Ishikawa (cell line): Measurements from ENCODE around the gene NCKAP1.

Experiments used
- CEBPB ChIP-seq: IDR thresholded peaks from 2 replicates; pipeline ENCODE4 v1.6.1; 2012
- CREB1 ChIP-seq: IDR thresholded peaks from 2 replicates; pipeline ENCODE4 v1.6.1; 2012; ENCODE audit warnings: low read depth
- EGR1 ChIP-seq: IDR thresholded peaks from 2 replicates; pipeline ENCODE4 v1.6.1; 2012
- EP300 ChIP-seq: IDR thresholded peaks from 2 replicates; pipeline ENCODE4 v1.6.1; 2012; ENCODE audit warnings: borderline replicate concordance
- FOXM1 ChIP-seq: IDR thresholded peaks from 2 replicates; pipeline ENCODE4 v1.6.1; 2012; ENCODE audit warnings: low read depth, borderline replicate concordance
- NFIC ChIP-seq: IDR thresholded peaks from 2 replicates; pipeline ENCODE4 v1.6.1; 2012
- RAD21 ChIP-seq: IDR thresholded peaks from 2 replicates; pipeline ENCODE4 v1.6.1; 2012; ENCODE audit warnings: low read depth
- TAF1 ChIP-seq: IDR thresholded peaks from 2 replicates; pipeline ENCODE4 v1.6.1; 2012; ENCODE audit warnings: low read depth, mild to moderate bottlenecking
- TCF12 ChIP-seq: IDR thresholded peaks from 2 replicates; pipeline ENCODE4 v1.6.1; 2012; ENCODE audit warnings: low read depth
- TEAD4 ChIP-seq: IDR thresholded peaks from 2 replicates; pipeline ENCODE4 v1.6.1; 2012
- YY1 ChIP-seq: IDR thresholded peaks from 2 replicates; pipeline ENCODE4 v1.6.1; 2012; ENCODE audit warnings: low read depth
- ZBTB7A ChIP-seq: IDR thresholded peaks from 2 replicates; pipeline ENCODE4 v1.6.1; 2012; ENCODE audit warnings: low read depth
- TF ChIP-seq, protein P1 (sequence below): IDR thresholded peaks from 2 replicates; pipeline ENCODE4 v1.6.1; 2012
- TF ChIP-seq, protein P2 (sequence below): IDR thresholded peaks from 2 replicates; pipeline ENCODE4 v1.6.1; 2012; ENCODE audit warnings: low read depth, mild to moderate bottlenecking
- TF ChIP-seq, protein P3 (sequence below): IDR thresholded peaks from 2 replicates; pipeline ENCODE4 v1.6.1; 2012

Gene NCKAP1

DNA sequence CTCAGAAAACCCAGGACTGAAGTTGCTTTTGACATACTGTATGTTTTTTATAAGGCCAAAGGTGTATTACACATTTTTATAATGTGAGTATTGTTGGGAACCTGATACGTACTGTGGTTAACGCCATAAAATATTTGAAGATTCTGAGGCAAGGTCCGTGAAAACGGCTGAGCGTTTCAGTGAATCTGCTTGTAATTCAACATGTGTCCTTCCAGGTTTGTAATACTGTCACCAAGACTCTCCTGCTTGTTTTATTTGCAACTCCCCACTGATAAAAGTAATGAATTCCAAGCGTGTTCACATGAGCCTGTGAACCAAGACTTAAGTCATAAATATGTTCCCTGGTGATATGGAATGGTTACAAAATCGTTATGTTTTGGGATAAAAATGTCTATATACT, 148.0 kb downstream of the NCKAP1 start:
- TF ChIP-seq TAF1 (no peak), NFIC (no peak), YY1 (no peak), FOXM1 (no peak), EGR1 (no peak), CREB1 (no peak)

DNA sequence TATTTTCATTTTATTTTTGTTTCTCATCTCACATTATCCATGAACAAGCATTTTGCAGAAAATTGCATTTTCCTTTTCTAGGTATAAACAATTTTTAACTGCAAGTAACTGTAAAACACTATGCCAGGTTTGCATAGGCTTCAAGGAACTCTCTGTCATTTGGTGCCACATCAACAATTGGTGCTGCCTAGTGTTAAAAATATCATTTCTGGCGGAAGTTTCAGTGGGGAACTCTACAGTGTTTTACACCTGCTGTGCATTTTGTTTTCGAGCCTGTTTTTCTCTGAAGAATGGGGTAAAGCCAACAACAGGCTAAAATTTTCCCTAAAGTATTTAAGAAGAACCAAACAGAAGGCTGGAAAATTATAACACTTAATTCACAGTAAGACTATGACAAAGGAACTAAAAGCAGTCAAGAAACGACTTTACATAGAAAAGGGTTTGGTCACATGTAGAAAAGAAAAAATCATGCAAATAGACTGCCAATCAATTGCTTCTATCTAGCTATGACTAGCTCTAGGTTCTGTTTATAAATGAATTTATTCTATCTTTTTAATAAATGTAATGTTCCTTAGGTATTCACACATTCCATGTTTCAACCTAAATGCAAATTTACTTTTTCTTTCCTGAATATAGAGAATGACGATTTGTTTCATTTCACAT, 150.4 kb downstream of the NCKAP1 start:
- TF ChIP-seq CEBPB (no peak), EP300 (no peak), TAF1 (no peak), CREB1 (no peak), EGR1 (no peak), ZBTB7A (no peak), TCF12 (no peak), YY1 (no peak)
- TF ChIP-seq, protein P1, sequence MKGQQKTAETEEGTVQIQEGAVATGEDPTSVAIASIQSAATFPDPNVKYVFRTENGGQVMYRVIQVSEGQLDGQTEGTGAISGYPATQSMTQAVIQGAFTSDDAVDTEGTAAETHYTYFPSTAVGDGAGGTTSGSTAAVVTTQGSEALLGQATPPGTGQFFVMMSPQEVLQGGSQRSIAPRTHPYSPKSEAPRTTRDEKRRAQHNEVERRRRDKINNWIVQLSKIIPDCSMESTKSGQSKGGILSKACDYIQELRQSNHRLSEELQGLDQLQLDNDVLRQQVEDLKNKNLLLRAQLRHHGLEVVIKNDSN: no peak
- TF ChIP-seq, protein P2, sequence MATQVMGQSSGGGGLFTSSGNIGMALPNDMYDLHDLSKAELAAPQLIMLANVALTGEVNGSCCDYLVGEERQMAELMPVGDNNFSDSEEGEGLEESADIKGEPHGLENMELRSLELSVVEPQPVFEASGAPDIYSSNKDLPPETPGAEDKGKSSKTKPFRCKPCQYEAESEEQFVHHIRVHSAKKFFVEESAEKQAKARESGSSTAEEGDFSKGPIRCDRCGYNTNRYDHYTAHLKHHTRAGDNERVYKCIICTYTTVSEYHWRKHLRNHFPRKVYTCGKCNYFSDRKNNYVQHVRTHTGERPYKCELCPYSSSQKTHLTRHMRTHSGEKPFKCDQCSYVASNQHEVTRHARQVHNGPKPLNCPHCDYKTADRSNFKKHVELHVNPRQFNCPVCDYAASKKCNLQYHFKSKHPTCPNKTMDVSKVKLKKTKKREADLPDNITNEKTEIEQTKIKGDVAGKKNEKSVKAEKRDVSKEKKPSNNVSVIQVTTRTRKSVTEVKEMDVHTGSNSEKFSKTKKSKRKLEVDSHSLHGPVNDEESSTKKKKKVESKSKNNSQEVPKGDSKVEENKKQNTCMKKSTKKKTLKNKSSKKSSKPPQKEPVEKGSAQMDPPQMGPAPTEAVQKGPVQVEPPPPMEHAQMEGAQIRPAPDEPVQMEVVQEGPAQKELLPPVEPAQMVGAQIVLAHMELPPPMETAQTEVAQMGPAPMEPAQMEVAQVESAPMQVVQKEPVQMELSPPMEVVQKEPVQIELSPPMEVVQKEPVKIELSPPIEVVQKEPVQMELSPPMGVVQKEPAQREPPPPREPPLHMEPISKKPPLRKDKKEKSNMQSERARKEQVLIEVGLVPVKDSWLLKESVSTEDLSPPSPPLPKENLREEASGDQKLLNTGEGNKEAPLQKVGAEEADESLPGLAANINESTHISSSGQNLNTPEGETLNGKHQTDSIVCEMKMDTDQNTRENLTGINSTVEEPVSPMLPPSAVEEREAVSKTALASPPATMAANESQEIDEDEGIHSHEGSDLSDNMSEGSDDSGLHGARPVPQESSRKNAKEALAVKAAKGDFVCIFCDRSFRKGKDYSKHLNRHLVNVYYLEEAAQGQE: no peak

DNA sequence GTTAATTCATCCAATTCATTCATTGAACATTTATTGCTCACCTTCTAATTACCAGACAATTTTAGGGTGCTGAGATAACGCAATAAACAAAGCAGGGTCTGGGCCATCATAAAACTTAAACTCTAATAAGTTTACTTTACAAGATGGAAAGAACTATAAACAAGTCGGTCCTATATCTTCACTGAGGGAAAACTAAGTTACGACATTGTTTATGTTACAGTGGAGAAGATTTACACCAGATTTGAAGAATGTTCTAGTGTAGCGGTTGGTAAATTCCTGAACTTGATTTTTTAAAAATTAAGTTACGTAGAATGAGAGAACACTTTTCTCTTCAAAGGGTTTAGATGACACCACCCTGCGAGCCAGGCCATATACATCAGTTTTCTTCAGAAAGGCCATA, 151.2 kb downstream of the NCKAP1 start:
- TF ChIP-seq, protein P2: no peak
- TF ChIP-seq, protein P1: no peak
- TF ChIP-seq, protein P3, sequence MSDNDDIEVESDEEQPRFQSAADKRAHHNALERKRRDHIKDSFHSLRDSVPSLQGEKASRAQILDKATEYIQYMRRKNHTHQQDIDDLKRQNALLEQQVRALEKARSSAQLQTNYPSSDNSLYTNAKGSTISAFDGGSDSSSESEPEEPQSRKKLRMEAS: no peak
- TF ChIP-seq NFIC (no peak), ZBTB7A (no peak), RAD21 (no peak), FOXM1 (no peak), CREB1 (no peak), TAF1 (no peak), CEBPB (no peak), TEAD4 (no peak), YY1 (no peak), EP300 (no peak), EGR1 (no peak)

DNA sequence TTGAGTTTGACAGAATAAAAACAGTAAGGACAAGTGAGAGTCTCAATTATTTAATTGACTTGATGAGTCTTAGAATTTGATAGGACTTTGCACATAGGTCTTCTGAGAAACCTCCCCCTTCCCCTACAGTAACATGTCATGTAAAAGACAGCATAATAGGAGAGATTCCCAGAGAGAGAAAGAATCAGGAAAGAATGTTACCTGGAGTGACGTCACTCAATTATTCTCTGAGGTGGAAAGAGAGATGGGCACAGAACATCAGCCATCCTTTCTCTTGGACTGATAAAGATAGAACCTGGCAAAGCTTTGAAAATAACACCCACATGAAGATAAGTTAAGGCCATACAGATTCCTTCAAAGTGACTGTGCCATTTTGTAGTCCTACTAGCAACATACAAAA, 152.5 kb downstream of the NCKAP1 start:
- TF ChIP-seq RAD21 (no peak), TEAD4 (no peak), FOXM1 (no peak), ZBTB7A (no peak), TAF1 (no peak), CEBPB (no peak), TCF12 (no peak), EP300 (no peak), NFIC (no peak), CREB1 (no peak), YY1 (no peak), EGR1 (no peak)
- TF ChIP-seq, protein P3: no peak
- TF ChIP-seq, protein P1: no peak
- TF ChIP-seq, protein P2: no peak
